Hematopoietic multipotent progenitor cell treated with erythropoietin and hydrocortisone succinate and interleukin-3 and kit ligand, for 15 days (in vitro differentiated cells): ENCODE measurements around the gene PLEKHN1.
"Not testable (repeated sequence)": the region's sequence is repeated elsewhere in the genome, so short reads cannot be mapped to it uniquely, and the experiment has no call there.

Experiments used
- DNase-seq: peaks from one replicate; pipeline ENCODE4 v3.0.0-alpha.2; 2015; ENCODE audit warnings: low spot score

Gene PLEKHN1

GRCh38 chr1:943545-944340, 22.5 kb upstream of the PLEKHN1 start:
- no peak for DNase-seq

GRCh38 chr1:944341-945325, 21.6 kb upstream of the PLEKHN1 start:
- no peak for DNase-seq

GRCh38 chr1:945688-946556, 20.4 kb upstream of the PLEKHN1 start:
- DNase-seq, result no peak

GRCh38 chr1:946811-947210, 19.5 kb upstream of the PLEKHN1 start:
- DNase-seq, result not testable (repeated sequence)

DNA sequence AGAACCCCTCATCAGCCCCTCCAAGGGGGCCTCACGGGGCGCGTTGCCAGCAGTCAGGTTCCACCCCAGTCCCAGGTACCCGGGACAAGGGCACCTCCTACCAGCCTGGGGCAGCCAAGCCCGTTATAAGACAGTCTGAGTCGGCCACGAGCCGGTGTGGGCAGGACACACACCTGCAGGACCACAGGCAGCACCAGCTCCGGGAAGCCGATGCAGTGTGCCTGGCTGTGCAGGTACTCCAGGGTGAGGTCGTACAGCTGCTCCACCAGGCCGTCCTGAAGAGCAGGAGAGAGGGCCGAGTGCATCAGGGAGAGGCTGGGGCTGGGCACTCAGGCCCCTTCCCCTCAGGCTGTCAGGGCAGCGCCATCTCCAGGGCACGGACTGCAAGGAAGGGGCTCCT, 18.3 kb upstream of the PLEKHN1 start:
- no peak for DNase-seq

- DNase-seq, result no peak
These were observed 16.0 kb upstream of the PLEKHN1 start for GRCh38 chr1:950268-950667.

DNA sequence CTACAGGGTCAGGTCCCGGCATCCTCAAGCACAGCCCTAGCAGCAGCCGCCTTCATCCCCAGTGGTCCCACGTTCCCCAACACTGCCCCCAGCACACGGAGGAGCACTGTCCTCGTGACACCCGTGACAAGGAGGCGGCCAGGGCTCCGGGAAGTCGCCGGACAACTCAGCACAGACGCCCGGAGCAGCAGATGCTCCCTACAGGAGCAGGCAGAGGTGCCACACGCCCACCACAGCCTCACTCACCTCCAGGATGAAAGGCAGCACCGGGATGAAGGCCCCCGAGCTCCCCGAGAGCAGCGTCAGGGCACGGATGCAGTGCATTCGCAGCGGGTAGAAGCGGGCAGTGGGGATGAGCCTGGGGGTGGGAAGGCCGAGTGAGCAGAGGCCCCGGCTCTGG, 15.4 kb upstream of the PLEKHN1 start:
- DNase-seq, result no peak

GRCh38 chr1:951364-951763, 14.9 kb upstream of the PLEKHN1 start:
- DNase-seq, result no peak

GRCh38 chr1:952201-952600, 14.1 kb upstream of the PLEKHN1 start:
- DNase-seq, result no peak

DNA sequence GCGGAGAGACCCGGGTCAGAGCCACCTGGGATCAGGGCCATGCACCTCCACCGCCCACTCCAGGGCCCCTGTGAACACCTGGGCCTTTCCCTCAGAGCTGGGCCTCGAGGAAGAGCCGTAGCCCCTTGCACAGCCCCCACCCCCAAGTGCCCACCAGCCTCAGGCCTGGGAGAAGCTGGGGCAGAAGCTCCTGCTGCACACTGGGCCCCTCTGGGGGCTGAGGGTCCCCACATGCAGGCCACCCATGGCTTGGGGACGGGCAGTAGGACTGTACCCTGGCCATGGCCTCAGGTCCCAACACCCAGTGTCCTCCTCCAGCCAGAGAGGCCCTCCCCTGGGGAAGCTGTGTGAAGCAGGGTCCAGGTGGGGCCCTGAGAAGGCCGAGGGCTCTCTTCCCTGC, 13.7 kb upstream of the PLEKHN1 start:
- DNase-seq, result no peak

DNA sequence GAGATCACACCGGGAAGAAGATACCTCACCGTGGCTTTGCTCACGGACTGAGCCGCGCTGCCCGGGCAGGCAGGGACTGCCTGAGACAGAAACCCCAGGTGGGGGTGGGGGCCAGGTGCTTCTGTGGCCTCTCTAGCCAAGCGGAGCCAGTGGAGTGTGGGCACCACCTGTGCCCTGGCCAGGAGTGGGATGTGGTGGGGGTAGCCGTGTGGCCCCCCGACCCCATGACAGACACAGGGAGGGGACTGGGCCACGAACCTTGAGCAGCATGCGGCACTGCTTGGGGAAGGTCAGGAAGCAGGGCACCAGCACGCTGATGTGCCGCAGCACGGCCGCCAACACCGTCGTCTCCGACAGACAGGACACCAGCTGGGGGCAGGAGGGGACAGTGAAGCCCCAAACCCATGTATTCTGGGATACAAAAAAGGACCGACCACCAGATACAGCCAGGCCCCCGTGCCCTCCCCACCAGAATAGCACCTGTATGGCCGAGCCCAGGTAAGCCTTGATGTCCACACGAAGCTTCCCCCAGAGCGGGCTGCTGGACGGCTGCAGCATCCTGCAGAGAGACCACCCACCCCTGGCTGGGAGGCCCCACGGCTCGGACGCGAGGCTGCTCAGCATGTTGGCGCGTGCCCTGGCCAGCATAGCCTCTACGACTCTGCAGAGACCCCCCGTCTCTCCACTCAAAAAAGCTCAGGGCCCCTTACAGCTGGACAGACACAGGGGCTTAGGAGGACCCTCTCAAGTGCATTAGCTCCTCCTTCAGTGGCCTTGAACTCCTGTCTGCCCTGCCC, 12.6 kb upstream of the PLEKHN1 start:
- DNase-seq, result no peak

GRCh38 chr1:954927-955326, 11.4 kb upstream of the PLEKHN1 start:
- no peak for DNase-seq

- no peak for DNase-seq
These were observed 10.8 kb upstream of the PLEKHN1 start for GRCh38 chr1:955474-955873.

DNA sequence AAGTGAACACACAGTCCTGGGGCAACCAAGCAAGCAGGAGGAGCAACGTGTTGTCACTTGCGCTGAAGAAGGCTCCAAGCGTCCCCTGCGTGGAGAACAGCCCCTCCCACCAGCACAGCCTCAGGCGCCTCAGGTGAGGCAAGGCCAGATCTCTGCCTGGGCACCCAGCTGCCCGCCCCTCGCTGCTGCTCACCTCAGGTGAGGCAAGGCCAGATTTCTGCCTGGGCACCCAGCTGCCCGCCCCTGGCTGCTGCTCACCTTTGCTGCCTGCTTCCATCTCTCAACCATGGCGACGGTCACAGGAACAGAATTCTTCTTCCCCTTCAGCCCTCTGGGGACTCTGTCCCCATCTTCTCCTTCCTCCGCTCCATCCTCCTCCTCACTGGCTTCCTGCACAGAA, 9.6 kb upstream of the PLEKHN1 start:
- no peak for DNase-seq

- DNase-seq, result peak; percentile 92
These were observed 7.2 kb upstream of the PLEKHN1 start, which contains the start of gene NOC2L for GRCh38 chr1:958823-959730. TSS of gene NOC2L (minus strand) at chr1:959256. CDS start at chr1:959240, 16 bp downstream.

GRCh38 chr1:959731-960362, 6.4 kb upstream of the PLEKHN1 start:
- no peak for DNase-seq

- peak; percentile 75 for DNase-seq
These were observed 5.7 kb upstream of the PLEKHN1 start, which contains the start of gene KLHL17 for GRCh38 chr1:960363-961131. TSS of gene KLHL17 (plus strand) at chr1:960584. CDS start at chr1:960694, 110 bp downstream.

GRCh38 chr1:961132-961669, 5.1 kb upstream of the PLEKHN1 start:
- no peak for DNase-seq
